ENCODE measurements around the gene GOLGA6L7.
A peak's percentile ranks its signal among the peaks of the same experiment; 100 is the strongest.
"Not testable (repeated sequence)": the region's sequence is repeated elsewhere in the genome, so short reads cannot be mapped to it uniquely, and the experiment has no call there.

Gene GOLGA6L7

DNA sequence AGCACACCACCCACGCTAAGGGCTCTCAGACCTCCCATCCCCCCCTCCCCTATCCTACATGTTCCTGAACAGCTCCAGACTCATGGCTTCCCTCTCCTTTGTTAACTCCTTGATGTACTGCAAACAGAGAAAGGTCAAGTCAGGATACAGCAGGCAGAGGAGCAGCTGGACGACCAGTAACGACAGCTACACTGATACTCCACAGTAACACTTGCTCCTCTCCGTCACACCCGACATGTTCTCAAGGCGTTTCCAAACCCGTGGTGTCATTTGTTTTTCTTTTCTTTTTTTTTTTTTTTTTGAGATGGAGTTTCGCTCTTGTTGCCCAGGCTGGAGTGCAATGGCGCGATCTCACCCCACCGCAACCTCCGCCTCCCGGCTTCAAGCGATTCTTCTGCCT lies 4.3 kb downstream of the GOLGA6L7 start:
- not testable (repeated sequence) for H3K4me3 ChIP-seq (ENCODE audit: low read depth, low read length); DNase-seq (ENCODE audit: low read depth)

DNA sequence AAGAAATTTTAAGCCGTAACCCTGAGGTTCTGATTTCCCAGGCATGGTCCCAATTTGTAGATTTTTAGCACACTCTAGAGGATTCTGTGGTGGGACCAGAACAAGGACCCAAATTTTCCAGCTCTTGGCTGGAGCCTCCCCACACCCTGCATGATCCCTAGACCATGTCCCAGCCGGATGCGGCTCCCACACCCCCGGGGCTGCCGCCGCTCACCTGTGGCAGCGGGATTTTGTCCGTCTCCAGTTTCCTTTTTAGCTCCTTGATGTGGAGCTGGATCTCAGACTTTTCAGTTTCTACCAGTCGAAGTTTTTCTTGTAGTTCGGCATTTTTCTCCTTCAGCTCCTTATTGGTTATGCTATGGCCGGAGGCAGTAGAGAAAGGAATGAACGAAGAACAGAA lies 4.9 kb downstream of the GOLGA6L7 start:
- DNase-seq (ENCODE audit: low read depth); H3K4me3 ChIP-seq (ENCODE audit: low read depth, low read length): not testable (repeated sequence)

DNA sequence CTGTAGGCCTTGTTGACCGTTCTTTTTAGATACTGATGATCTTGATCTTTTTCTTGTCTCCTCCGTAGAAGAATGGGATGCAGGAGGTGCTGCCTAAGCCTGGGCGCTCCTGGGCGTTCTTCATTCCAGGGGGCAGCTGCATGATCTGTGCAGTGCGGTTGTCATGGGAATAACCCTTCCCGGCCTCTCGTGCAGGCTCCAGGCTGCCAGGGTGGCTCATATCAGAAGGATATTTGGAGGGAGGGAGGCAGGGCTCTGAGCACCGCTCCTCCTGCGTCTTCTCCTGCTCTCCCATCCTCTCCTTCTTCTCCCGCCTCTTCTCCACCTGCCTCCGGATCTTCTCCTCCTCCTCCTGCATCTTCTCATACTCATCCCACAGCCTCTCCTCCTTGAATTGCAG lies 6.2 kb downstream of the GOLGA6L7 start:
- DNase-seq (ENCODE audit: low read depth); H3K4me3 ChIP-seq (ENCODE audit: low read depth, low read length): not testable (repeated sequence)

DNA sequence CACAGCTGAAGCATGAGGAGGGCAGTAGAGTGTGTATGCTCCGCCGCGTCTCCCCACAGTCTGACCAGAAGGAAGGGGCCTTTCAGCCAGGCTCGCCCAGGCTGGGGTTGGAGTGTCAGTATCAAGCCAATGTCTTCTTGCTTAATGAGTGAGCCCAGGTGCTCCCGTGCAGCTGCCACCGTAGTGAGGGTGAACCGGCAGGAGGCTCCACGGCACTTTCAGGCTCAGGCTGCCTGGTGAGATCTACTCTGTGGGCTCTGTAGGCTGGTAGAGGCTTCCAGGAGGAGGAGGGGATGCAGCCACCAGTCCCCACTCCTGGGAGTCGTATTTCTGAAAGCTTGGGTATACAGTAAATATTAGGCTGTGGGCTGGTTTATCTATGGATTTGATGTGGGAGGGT lies 8.2 kb downstream of the GOLGA6L7 start:
- not testable (repeated sequence) for H3K4me3 ChIP-seq (ENCODE audit: low read depth, low read length); DNase-seq (ENCODE audit: low read depth)

DNA sequence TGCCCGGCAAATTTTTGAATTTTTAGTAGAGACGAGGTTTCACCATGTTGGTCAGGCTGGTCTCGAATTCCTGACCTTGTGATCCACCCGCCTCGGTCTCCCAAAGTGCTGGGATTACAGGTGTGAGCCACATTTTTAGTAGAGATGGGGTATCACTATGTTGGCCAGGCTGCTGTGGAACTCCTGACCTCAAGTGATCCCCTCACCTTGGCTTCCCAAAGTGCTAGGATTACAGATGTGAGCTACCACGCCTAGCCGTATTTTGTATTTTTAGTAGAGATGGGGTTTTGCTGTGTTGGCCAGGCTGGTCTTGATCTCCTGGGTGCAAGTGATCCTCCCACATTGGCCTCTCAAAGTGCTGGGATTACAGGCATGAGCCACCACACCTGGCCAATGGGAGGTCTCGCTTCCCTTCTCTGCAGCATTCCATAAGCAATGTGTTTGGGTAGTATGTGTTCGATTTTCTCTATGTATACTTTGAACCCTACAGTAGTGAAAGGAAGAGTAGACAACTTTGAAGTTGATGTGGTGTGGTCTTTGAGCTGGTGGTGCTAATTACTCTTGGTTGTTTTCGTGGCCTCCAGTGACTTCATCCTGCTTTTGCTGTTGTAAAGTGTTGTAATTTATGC lies 13.4 kb downstream of the GOLGA6L7 start:
- H3K4me3 ChIP-seq (ENCODE audit: low read depth, low read length); DNase-seq (ENCODE audit: low read depth): not testable (repeated sequence)

DNA sequence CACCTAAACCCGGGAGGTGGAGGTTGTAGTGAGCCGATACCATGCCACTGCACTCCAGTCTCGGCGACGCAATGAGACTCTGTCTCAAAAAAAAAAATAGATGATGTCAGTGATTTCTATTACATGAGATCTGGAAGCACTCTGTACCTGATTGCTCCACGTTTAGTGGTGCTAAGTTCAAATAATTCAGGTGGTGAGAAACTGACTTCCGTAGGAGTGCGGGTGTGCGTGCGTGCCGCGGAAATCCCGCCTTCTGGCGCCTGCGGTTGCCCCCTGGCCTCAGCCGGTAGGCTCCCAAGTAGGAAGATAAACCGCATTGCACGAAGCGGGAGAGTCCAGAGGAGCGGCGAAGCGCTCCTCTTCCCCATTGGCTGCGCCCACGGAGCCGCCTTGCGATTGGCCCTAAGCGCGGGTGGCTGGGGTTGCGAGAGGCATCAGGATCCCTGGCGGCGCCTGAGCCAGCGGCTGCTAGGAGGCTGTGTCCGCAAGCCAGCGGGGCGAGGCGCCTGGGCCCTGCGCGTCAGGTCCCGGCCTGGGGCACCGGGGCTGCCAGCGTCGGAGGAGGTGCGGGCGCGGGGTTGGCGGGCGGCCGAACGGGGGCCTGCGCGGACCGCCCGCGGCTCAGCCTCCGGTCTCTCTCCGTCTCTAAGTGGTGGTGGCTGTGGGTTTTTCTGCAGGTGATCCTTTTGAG lies 16.4 kb downstream of the GOLGA6L7 start:
- peak; percentile 76 for DNase-seq (ENCODE audit: low read depth)
- peak overlapping the region; percentile 53 for H3K4me3 ChIP-seq (ENCODE audit: low read depth, low read length)

DNA sequence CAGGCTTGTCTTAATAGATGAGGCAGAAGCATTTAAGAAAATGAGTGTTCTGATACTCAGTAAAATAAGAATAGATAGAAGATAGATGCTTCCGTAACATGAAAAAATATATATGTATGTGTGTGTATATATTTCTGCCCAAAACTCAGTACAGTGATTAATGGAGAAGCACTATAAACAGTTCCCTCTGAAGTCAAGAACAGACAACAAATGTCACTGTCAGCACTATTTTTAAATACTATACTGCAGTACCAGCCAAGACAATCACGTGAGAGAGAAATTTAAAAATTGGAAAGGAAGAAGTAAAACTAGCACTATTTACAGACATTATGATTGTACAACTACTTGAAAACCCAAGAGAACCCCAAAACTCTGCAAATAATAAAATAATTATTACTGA lies 27.0 kb downstream of the GOLGA6L7 start:
- DNase-seq (ENCODE audit: low read depth); H3K4me3 ChIP-seq (ENCODE audit: low read depth, low read length): not testable (repeated sequence)

DNA sequence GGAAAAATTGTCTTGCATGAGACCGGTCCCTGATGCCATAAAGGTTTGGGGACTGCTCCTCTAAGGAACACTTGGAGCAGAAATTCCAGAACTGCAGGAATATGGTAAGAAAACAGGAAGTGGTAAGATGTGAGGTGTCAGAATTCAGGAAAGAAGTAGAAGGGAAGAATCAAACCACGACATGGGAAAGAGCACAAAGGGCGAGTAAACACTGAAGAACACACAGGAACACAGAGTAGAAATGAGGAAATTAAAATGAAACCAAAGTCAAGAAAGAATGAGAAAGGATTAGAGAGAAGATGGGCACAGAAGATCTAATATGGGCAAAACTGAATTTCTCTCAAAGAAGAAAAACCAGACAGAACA lies 28.5 kb downstream of the GOLGA6L7 start:
- H3K4me3 ChIP-seq (ENCODE audit: low read depth, low read length) = not testable (repeated sequence)

DNA sequence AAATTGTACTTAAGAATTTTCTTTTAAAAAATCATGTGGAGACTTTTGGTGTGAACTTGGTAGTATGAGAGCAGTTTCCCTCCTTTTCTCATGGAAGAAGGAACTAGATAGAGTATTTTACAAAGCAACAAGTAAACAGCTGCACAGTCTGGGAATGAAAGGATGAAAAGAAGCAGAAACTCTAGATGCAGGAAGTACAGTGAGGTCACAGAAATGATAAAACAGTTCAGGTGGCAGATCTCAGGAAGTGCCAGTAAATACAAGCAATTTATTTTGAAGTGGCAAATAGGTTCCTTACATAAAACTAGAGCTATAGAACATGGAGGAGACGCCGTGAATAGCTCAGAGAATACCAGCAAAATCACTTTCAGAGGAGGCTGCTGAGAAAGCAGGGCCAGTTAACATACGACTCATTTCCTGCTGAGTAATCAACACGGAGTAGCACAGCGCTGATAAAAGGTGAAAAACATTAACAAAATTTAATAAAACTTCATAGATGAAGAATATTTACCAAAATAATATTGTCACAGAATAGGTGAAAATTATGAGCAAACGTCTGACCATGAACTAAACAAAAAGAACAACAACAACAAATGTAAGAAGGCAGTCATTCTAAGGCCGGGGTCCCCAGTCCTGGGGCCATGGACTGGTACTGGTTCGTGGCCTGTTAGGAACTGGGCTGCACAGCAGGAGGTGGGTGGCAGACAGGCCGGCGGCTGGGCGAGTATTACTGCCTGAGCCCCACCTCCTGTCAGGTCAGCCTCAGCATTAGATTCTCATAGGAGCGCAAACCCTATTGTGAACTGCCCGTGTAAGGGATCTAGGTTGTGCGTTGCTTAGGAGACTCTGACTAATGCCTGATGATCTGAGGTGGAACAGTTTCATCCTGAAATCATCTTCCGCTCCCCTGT lies 29.2 kb downstream of the GOLGA6L7 start:
- H3K4me3 ChIP-seq (ENCODE audit: low read depth, low read length) = not testable (repeated sequence)
- peak; percentile 42 for DNase-seq (ENCODE audit: low read depth)

More for the DNA sequence above, 28.5 kb downstream of the GOLGA6L7 start:
- DNase-seq (ENCODE audit: low read depth) = not testable (repeated sequence)

DNA sequence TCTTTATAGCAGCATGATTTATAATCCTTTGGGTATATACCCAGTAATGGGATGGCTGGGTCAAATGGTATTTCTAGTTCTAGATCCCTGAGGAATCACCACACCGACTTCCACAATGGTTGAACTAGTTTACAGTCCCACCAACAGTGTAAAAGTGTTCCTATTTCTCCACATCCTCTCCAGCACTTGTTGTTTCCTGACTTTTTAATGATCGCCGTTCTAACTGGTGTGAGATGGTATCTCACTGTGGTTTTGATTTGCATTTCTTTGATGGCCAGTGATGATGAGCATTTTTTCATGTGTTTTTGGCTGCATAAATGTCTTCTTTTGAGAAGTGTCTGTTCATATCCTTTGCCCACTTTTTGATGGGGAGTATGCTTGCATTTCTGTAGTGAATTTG lies 30.3 kb downstream of the GOLGA6L7 start:
- DNase-seq (ENCODE audit: low read depth) = not testable (repeated sequence)

DNA sequence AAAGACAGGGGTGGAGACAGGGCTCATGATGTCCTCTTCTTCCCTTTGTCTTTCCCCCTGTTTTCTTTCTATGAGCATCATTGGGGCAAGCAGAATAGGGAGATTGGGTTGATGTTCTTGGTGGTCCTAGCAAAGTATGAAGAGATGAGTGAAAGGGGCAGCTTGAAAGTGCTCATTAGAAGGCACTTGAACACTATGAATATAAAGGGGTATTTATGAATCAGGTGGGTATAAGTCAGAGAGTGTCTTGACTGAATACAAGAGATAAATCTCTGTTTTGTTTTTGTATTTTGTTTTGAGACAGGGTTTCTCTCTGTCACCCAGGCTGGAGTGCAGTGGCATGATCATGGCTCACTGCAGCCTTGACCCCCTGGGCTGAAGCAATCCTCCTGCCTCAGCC lies 34.4 kb downstream of the GOLGA6L7 start:
- not testable (repeated sequence) for H3K4me3 ChIP-seq (ENCODE audit: low read depth, low read length); DNase-seq (ENCODE audit: low read depth)

More for the DNA sequence above, 30.3 kb downstream of the GOLGA6L7 start:
- not testable (repeated sequence) for H3K4me3 ChIP-seq (ENCODE audit: low read depth, low read length)

DNA sequence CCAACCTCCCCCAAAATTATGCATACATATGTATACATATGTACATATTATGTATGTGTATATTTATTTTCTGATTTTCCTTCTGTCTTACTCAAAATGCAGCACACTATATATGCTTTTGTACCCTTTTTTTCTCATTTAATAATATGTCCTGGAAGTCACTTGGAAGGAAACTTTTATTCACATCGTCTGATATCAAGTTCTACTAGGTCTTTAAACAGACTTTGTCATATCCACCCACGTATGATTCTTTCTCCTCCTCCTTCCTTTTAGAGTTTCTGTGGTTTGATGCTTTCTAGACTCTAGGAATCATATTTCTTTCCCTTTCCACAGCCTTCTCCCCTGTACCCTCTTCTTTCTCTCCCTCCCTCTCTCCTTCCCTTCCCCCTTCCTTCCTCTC lies 35.1 kb downstream of the GOLGA6L7 start:
- not testable (repeated sequence) for H3K4me3 ChIP-seq (ENCODE audit: low read depth, low read length); DNase-seq (ENCODE audit: low read depth)

DNA sequence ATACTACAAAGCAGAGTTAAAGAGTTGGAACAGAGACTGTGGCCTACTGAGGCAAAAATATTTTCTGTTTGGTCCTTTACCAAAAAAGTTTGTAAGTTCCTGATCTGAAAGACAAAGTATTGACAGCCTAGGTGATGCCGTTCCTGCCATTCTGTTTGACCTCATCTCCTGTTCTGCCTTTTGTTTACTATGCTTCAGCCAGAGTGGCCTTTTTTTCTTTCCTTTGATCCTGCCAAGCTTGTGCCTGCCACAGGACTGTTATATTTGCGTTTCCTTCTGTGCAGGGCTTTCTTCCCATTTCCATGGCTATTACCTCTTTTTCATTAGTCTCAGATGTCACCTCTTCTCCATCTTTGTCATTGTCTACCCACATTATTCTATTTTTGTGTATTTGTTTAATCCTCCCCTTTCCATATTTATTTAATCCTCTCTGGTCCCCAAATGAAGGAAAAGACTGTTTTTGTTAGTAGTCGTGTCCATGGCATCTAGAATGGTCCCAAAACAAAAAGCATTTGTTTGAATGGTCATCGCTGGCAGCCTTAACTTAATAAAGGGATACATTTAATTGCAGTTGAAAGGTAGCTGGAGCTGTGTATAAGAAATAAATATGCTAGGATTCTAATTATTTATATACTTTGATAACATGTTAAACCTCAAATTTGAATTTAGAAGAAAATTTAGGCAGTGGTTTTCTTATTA lies 36.4 kb downstream of the GOLGA6L7 start:
- not testable (repeated sequence) for H3K4me3 ChIP-seq (ENCODE audit: low read depth, low read length); DNase-seq (ENCODE audit: low read depth)

DNA sequence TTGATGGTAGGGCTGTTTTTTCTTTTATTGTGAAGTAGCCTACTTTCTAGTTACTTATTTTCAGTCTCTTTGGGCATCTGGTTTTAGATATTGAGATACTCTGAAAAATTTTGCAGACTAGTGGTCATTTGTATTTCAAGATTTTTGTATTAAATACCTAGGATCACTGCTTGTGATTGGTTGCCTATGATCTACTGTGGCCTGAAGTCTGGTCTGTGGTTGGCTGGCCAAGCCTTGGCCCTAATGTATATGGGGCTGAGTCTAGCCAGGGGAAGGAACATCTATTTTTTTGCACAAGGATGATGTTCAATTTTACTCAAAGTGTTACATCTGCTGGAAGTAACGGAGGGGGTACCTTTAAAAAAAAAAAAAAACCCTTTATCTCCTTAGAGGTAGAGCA lies 38.0 kb downstream of the GOLGA6L7 start:
- not testable (repeated sequence) for DNase-seq (ENCODE audit: low read depth); H3K4me3 ChIP-seq (ENCODE audit: low read depth, low read length)

DNA sequence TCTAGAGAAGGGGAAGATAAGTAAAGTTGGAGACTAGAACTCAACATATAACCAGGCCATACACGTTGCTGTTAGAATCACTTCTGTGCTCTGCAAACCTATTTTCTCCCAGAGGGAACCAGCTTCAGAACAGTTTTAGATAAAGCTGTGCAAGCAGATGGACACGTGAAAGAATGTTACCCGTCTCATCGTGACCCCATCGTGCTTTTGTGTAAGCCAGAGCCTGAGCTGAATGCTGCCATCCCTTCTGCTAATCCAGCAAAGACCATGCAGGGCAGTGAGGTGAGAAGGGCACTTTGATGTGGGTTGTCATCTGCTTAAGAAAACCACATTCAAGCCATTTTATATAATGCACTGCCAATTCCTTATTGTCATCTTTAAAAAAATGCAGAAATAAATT lies 40.3 kb downstream of the GOLGA6L7 start:
- H3K4me3 ChIP-seq (ENCODE audit: low read depth, low read length); DNase-seq (ENCODE audit: low read depth): not testable (repeated sequence)

DNA sequence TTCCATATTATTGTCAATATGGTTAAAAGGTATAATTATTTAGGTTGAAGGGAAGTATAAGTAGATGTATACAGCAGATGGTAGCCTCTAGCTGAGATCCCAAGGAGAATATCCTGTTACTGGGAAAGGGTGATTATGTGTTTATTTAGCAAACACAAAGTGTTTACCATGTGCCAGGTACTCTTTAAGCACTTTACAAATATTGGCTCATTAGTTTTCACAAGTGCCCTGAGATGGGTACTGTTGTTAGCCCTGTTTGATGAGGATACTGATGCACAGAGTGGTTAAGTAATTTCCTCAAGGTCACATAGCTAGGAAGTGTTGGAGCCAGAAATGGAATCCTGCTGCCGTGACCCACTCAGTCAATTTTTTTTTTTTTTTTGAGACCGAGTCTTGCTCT lies 48.1 kb downstream of the GOLGA6L7 start:
- not testable (repeated sequence) for H3K4me3 ChIP-seq (ENCODE audit: low read depth, low read length); DNase-seq (ENCODE audit: low read depth)

DNA sequence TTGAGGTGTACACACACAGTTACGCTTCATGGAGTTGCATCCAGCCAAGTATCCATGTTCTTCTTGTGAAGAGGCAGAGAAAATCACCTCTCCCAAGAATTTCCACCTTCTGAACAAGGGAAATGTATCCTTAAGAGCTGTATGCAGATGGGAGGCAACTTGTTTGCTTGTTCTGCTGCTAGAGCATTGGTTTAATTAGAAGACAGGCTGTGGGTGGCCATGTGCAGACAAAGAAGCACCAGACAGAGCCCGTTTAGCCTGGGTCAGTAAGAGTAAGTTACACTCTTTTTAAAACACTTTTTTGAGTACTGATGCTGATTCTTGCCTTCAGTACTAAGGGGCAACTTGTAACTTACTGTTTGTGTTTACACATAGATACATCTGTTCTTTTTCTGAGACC lies 50.2 kb downstream of the GOLGA6L7 start:
- not testable (repeated sequence) for H3K4me3 ChIP-seq (ENCODE audit: low read depth, low read length); DNase-seq (ENCODE audit: low read depth)

DNA sequence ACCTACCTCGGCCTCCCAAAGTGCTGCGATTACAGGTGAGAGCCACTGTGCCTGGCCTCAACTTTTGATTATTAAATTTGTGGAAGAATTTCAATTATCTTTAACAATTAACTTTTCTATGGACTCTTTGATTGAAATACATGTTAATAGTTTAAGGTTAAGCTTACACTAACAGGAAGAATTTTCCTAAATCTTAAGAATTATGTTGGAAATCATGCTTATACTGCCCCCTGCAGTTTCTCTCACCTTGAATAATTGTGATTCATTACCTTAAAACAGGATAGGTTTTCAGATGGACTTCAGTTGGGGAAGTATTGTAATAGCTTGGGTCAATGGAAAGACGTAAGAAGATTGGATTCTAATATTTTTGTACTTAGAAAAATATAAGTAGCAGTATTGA lies 54.2 kb downstream of the GOLGA6L7 start:
- peak; percentile 26 for DNase-seq (ENCODE audit: low read depth)
- H3K4me3 ChIP-seq (ENCODE audit: low read depth, low read length) = not testable (repeated sequence)
